Measurements from ENCODE around the gene CTTNBP2. TPM values are rescaled to one million over a fixed set of nuclear protein-coding genes. Genes with fewer than 3 reads are reported as not detected.

CTTNBP2 gene
- total and polyA plus RNA-seq, 10 of the 15 experiments (the other 5 are each of a cell fraction or from before 2014, with no cell fraction given), result 0.04 to 0.43 TPM; not detected in 8

DNA sequence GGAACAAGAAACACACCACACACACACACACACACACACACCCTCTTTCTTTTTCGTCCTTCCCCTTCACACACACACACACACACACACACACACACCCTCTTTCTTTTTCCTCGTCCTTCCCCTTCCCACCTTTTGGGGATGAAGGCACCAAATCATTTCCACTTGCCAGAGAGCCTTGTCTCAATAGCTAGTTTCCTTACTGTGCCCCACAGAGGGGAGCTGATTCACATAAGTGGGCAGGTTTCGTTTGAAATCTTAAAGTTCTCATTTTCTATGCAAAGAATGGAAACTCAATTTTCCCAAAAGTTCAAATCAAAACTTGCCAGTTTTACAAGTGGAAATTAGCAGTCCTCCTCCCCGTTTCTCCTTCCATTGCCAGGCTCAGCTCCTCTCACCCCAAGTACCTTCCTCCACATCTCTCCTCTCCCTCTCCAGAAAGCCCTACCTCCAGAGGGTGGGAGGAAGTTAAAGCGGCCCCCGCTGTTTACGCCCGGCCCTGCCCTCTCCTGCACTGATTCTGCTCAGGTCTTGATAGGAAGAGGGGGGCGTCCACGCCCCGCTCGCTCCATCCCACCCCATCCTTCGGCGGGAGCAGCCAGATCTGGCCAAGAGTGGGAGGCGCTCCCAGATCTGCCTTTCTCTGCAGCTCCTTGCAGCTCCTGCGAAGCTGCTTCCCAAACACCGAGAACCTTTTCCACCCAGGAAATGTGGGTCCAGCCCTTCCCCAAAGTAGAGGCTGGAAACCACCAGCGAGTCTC is 1.3 kb downstream of the CTTNBP2 start:
- H4K20me1 ChIP-seq (ENCODE audit: control insufficient read depth, insufficient read depth), result no peaks in the 10 kb centered on the region; the same call in 1 of the 2 replicates
- WGBS (ENCODE audit: insufficient coverage, insufficient replicate concordance, low lambda C conversion rate, missing lambda C conversion rate), result 22% methylated on average over 18 of the region's 18 CpGs
- TF ChIP-seq TARDBP (IDR thresholded peaks at IDR 0.05; ENCODE audit: borderline replicate concordance) (no peak), CHD1 (IDR thresholded peaks at IDR 0.05; ENCODE audit: low read depth, low read length) (no peak), NFIC (IDR thresholded peaks at IDR 0.05; ENCODE audit: low read depth, low read length) (no peak), KLF5 (IDR thresholded peaks at IDR 0.05; ENCODE audit: partially characterized antibody) (no peak), BMI1 (IDR thresholded peaks at IDR 0.05; ENCODE audit: borderline replicate concordance) (no peak)
- TF ChIP-seq, protein P1, sequence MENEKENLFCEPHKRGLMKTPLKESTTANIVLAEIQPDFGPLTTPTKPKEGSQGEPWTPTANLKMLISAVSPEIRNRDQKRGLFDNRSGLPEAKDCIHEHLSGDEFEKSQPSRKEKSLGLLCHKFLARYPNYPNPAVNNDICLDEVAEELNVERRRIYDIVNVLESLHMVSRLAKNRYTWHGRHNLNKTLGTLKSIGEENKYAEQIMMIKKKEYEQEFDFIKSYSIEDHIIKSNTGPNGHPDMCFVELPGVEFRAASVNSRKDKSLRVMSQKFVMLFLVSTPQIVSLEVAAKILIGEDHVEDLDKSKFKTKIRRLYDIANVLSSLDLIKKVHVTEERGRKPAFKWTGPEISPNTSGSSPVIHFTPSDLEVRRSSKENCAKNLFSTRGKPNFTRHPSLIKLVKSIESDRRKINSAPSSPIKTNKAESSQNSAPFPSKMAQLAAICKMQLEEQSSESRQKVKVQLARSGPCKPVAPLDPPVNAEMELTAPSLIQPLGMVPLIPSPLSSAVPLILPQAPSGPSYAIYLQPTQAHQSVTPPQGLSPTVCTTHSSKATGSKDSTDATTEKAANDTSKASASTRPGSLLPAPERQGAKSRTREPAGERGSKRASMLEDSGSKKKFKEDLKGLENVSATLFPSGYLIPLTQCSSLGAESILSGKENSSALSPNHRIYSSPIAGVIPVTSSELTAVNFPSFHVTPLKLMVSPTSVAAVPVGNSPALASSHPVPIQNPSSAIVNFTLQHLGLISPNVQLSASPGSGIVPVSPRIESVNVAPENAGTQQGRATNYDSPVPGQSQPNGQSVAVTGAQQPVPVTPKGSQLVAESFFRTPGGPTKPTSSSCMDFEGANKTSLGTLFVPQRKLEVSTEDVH (IDR thresholded peaks at IDR 0.05; ENCODE audit: low read depth, partially characterized antibody), result no peak
- TF ChIP-seq, protein P2, sequence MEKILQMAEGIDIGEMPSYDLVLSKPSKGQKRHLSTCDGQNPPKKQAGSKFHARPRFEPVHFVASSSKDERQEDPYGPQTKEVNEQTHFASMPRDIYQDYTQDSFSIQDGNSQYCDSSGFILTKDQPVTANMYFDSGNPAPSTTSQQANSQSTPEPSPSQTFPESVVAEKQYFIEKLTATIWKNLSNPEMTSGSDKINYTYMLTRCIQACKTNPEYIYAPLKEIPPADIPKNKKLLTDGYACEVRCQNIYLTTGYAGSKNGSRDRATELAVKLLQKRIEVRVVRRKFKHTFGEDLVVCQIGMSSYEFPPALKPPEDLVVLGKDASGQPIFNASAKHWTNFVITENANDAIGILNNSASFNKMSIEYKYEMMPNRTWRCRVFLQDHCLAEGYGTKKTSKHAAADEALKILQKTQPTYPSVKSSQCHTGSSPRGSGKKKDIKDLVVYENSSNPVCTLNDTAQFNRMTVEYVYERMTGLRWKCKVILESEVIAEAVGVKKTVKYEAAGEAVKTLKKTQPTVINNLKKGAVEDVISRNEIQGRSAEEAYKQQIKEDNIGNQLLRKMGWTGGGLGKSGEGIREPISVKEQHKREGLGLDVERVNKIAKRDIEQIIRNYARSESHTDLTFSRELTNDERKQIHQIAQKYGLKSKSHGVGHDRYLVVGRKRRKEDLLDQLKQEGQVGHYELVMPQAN (conservative IDR thresholded peaks at IDR 0.05), result no peak
- ChIA-PET SMC1A (ENCODE audit: uncharacterized antibody, unreplicated experiment) (no interaction called here), POLR2A (no interaction called here), CTCF (interaction anchor here (0.7 kb wide), 1 partner anchor 22 kb away, joined by 3 read pairs; no protein-coding TSS in a partner anchor), RAD21 (ENCODE audit: unreplicated experiment) (no interaction called here)
- no TSS peak for BruUV-seq (replicated peaks)
- H3K4me1 ChIP-seq (ENCODE audit: control insufficient read depth, insufficient read depth, low read length), result no peaks in the 10 kb centered on the region
- no peaks in the 10 kb centered on the region for H3K36me3 ChIP-seq (ENCODE audit: control insufficient read depth in 2 of 2, insufficient read depth in 2 of 2, low read length in 1 of 2)
- FAIRE-seq (no peak), ATAC-seq (no peak), DNase-seq (ENCODE audit: low read depth, low spot score) (no peak)
- no peak overlapping the region for H3K9ac ChIP-seq (ENCODE audit: control insufficient read depth, insufficient read depth, low read length)
- H3K27ac ChIP-seq (ENCODE audit: control insufficient read depth, insufficient read depth), result no peak overlapping the region
- H3K9me3 ChIP-seq (replicated peaks; ENCODE audit: control insufficient read depth, insufficient read depth, low read length), result no peaks in the 10 kb centered on the region; the same call in 2 of the 3 replicates
- H3K4me2 ChIP-seq (ENCODE audit: control insufficient read depth, insufficient read depth), result no peak overlapping the region
- peaks cover 6 to 24% of the 10 kb centered on the region in 2 experiments for H3K27me3 ChIP-seq (replicated peaks in 1 of 2; ENCODE audit: control insufficient read depth in 2 of 2, insufficient read depth in 2 of 2, low read length in 1 of 2)
- no peak overlapping the region for H2AFZ ChIP-seq (ENCODE audit: control insufficient read depth, low read depth, low read length)
- no peak overlapping the region for H3K4me3 ChIP-seq
- intact Hi-C loops (cut with micrococcal nuclease; ENCODE audit: unreplicated experiment), result no loop called here
- in situ Hi-C loops (cut with MboI), result no loop called here
- no peaks in the 10 kb centered on the region for H3K79me2 ChIP-seq (ENCODE audit: control insufficient read depth, insufficient read depth, low read length)
